WTC11 (cell line): Measurements from ENCODE around the gene SUPT3H.

Experiments used
- CREM ChIP-seq: sonication (generic); formaldehyde crosslinking; IDR thresholded peaks from 2 replicates; pipeline ENCODE4 v1.8.1; 2022; ENCODE audit warnings: mild to moderate bottlenecking, missing genetic modification reagents, moderate library complexity
- FOXJ3 ChIP-seq: sonication (generic); formaldehyde crosslinking; IDR thresholded peaks from 2 replicates; pipeline ENCODE4 v1.9.0; 2021; ENCODE audit warnings: missing genetic modification reagents, mild to moderate bottlenecking, borderline replicate concordance
- JUN ChIP-seq: sonication (generic); formaldehyde crosslinking; IDR thresholded peaks from 2 replicates; pipeline ENCODE4 v1.8.0; 2023; ENCODE audit warnings: mild to moderate bottlenecking, missing genetic modification reagents
- ZNF317 ChIP-seq: sonication (generic); formaldehyde crosslinking; IDR thresholded peaks from 2 replicates; pipeline ENCODE4 v1.8.1; 2023; ENCODE audit warnings: low read depth, mild to moderate bottlenecking, moderate library complexity, missing genetic modification reagents, borderline replicate concordance
- TF ChIP-seq, protein P1 (sequence below): sonication (generic); formaldehyde crosslinking; IDR thresholded peaks from 2 replicates; pipeline ENCODE4 v1.8.0; 2022; ENCODE audit warnings: mild to moderate bottlenecking, missing genetic modification reagents
- TF ChIP-seq, protein P2 (sequence below): fragments of 200-600 bp; IDR thresholded peaks from 2 replicates; pipeline ENCODE4 v1.8.0; 2022; ENCODE audit warnings: antibody characterized with exemption
- TF ChIP-seq, protein P3 (sequence below): sonication (generic); formaldehyde crosslinking; IDR thresholded peaks from 2 replicates; pipeline ENCODE4 v1.8.1; 2023; ENCODE audit warnings: mild to moderate bottlenecking, missing genetic modification reagents, borderline replicate concordance

DNA sequence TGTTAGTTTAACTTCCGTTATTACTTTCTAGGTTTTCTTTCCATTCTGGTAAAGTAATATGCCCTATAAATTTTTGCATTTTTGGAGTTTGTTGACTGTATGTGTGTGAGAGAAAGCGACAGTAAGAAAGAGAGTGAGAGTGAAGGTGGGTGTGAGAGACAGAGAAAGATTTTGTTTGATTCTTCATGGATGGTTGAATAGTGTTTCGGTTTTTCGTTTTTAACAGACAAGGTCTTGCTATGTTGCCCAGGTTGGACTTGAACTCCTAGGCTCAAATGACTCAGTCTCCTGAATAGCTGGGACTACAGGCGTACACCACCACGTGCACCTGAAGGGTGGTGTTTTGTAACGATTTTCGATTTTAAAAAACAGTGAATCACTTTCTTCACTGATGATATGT is 378.7 kb downstream of the SUPT3H start:
- TF ChIP-seq, protein P1, sequence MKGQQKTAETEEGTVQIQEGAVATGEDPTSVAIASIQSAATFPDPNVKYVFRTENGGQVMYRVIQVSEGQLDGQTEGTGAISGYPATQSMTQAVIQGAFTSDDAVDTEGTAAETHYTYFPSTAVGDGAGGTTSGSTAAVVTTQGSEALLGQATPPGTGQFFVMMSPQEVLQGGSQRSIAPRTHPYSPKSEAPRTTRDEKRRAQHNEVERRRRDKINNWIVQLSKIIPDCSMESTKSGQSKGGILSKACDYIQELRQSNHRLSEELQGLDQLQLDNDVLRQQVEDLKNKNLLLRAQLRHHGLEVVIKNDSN (CRISPR knock-in tag) = no peak
- TF ChIP-seq, protein P2, sequence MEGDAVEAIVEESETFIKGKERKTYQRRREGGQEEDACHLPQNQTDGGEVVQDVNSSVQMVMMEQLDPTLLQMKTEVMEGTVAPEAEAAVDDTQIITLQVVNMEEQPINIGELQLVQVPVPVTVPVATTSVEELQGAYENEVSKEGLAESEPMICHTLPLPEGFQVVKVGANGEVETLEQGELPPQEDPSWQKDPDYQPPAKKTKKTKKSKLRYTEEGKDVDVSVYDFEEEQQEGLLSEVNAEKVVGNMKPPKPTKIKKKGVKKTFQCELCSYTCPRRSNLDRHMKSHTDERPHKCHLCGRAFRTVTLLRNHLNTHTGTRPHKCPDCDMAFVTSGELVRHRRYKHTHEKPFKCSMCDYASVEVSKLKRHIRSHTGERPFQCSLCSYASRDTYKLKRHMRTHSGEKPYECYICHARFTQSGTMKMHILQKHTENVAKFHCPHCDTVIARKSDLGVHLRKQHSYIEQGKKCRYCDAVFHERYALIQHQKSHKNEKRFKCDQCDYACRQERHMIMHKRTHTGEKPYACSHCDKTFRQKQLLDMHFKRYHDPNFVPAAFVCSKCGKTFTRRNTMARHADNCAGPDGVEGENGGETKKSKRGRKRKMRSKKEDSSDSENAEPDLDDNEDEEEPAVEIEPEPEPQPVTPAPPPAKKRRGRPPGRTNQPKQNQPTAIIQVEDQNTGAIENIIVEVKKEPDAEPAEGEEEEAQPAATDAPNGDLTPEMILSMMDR = no peak
- TF ChIP-seq, protein P3, sequence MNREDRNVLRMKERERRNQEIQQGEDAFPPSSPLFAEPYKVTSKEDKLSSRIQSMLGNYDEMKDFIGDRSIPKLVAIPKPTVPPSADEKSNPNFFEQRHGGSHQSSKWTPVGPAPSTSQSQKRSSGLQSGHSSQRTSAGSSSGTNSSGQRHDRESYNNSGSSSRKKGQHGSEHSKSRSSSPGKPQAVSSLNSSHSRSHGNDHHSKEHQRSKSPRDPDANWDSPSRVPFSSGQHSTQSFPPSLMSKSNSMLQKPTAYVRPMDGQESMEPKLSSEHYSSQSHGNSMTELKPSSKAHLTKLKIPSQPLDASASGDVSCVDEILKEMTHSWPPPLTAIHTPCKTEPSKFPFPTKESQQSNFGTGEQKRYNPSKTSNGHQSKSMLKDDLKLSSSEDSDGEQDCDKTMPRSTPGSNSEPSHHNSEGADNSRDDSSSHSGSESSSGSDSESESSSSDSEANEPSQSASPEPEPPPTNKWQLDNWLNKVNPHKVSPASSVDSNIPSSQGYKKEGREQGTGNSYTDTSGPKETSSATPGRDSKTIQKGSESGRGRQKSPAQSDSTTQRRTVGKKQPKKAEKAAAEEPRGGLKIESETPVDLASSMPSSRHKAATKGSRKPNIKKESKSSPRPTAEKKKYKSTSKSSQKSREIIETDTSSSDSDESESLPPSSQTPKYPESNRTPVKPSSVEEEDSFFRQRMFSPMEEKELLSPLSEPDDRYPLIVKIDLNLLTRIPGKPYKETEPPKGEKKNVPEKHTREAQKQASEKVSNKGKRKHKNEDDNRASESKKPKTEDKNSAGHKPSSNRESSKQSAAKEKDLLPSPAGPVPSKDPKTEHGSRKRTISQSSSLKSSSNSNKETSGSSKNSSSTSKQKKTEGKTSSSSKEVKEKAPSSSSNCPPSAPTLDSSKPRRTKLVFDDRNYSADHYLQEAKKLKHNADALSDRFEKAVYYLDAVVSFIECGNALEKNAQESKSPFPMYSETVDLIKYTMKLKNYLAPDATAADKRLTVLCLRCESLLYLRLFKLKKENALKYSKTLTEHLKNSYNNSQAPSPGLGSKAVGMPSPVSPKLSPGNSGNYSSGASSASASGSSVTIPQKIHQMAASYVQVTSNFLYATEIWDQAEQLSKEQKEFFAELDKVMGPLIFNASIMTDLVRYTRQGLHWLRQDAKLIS (CRISPR knock-in tag) = no peak
- no peak for TF ChIP-seq FOXJ3 (CRISPR knock-in tag)
- no peak for TF ChIP-seq JUN (CRISPR knock-in tag)
- TF ChIP-seq ZNF317 (CRISPR knock-in tag) = no peak
- TF ChIP-seq CREM (CRISPR knock-in tag) = no peak
